Hematopoietic multipotent progenitor cell treated with erythropoietin and hydrocortisone succinate and interleukin-3 and kit ligand, for 17 days (in vitro differentiated cells): ENCODE measurements around the gene KCNQ1.

ENCODE experiments used
- DNase-seq: peaks from one replicate; pipeline ENCODE4 v3.0.0-alpha.2; 2015; ENCODE audit warnings: low spot score

The KCNQ1 gene

GRCh38 chr11:2796508-2797113 is 351.8 kb downstream of the KCNQ1 start:
- no peak for DNase-seq

DNA sequence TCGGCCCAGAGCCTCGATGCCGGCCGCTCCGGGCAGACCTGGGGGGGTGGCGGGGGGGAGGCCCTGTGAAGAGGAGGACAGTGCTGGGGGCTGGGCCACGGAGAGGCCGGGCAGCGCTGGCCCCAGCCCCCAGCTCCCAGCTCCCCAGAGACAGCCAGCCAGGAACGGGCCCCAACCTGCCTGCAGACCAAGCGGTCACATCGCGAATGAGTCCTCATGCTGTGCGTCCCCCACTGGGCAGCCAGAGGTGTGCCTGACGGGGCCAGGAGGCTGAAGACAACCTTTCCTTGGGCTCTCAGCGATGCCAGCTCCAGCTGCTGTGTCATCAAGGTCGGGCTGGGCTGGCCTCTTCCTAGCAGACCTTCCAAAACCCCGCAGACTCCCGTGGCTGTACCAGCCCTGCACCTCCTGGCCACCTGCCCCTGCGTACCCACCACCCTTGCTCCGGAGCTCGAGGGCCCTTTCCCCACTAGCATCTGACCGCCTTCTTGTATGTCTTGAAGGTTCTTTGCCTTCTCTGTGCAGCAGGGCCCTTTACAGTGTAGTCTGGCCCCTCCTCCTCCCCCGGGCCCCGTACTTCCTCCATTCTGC is 352.4 kb downstream of the KCNQ1 start:
- DNase-seq = no peak

GRCh38 chr11:2797741-2798361 is 353.0 kb downstream of the KCNQ1 start:
- DNase-seq = no peak

DNA sequence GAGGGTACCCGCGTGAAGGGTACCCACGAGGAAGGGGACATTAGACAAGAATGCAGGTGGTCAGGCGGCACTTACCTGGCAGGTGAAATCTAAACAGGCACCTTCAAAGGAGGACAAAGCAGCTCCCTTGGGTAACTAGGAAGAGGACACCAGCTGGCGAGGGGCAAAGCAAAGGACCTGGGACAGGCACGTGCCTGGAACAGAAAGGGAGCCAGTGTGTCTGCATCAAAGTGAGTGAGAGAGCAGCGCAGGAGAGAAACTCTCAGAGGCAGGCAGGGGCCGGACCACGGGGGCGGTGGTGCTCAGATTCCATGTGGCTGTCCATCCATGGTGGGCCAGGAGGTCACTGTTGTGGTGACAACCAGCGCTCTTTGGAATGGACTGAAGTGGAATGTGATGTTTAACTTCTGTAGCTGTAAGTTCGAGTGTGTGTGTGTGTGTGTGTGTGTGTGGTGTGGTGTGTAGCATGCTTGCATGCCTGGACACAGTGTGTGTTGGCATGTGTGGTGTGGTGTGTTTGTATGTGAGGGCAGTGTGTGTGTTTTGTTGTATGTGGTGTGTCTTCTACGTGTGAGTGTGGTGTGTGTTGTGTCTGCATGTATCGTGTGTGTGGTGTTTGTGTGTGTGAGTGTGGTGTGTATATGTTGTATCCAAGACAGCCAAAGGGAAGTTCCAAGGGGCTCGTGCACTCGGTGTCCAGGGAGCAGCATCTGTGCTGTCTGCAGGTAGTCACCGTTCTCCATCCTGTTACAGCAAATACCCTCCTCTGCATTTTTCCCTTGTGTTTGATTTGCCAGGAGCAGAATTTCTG is 354.3 kb downstream of the KCNQ1 start:
- DNase-seq = no peak

- no peak for DNase-seq
Observed at GRCh38 chr11:2799881-2800654, 355.3 kb downstream of the KCNQ1 start.

DNA sequence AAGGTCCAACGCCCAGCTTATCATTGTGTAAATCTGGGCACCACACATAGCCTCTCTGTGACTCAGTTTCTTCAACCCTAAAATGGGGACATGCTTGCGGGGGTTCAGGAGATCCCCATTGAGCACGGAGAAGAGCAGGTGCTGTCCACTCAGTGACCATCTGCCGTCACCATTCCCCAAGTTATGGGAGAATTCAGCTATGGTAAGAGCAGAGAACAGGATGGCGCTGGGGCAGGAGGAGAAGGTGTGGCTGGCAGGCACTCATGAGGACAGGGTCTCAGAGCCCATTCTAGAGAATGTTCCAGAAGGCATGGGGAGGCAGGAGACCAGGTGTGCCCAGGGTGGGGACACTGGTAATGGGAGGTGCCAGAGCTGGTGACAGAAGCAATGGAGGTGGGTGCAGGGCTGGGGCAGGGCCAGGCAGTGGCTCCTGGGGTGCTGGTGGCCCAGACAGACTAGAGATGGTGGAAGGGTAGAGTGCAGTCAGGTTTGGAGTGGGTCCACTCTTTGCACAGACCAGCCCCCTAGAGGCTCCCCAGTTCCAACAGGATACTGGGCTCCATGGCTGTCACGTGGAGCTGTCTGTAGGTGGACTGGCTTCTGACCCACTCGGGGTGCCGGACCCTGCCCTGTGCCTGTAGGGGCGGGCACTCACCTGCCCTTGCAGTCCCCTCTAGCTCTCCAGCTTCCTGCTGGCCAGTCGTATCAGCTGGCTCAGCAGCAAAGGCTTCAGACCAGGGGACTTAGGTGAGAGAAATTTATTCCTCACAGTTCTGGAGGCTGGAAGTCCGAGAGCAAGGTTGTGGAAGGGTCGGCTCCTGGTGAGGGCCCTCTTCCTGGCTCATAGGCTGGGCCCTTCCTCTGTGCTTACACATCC is 356.1 kb downstream of the KCNQ1 start:
- DNase-seq = no peak

DNA sequence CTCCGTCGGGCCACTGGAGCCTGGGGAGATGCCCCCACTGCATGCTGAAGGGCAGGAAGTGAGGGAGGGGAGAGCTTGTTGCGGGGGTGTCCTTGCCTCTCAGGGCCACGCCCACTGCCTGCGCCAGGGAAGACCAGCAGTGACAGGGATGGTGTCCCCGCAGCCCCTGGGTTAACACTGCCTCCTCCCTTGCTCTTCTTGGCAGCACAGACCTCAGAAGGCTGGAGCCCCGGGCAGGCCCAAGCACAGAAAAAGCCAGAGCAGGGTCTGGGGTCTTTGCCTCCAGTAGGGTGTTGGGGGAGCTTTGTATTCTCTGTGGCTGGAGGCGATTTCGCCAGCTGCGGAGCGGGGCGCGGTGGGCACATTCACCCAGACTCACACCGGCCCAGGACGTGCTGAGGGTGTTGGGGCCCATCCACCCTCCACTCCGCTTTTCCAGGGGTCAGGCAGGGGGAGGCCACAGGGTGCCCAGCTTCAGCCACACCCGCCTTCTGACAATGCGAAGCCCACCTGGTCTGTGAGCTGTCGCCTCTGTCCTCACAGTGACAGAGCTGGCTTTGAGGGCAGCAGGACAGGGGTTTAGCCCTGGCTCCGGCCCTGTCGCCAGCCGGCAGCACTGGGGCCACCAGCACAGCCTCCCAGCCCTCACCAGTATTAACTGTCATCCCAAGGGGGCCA is 357.0 kb downstream of the KCNQ1 start:
- no peak for DNase-seq

GRCh38 chr11:2802389-2803185 is 357.8 kb downstream of the KCNQ1 start:
- no peak for DNase-seq

- no peak for DNase-seq
Observed at GRCh38 chr11:2803186-2804091, 358.6 kb downstream of the KCNQ1 start.

GRCh38 chr11:2804189-2804588 is 359.4 kb downstream of the KCNQ1 start:
- no peak for DNase-seq

DNA sequence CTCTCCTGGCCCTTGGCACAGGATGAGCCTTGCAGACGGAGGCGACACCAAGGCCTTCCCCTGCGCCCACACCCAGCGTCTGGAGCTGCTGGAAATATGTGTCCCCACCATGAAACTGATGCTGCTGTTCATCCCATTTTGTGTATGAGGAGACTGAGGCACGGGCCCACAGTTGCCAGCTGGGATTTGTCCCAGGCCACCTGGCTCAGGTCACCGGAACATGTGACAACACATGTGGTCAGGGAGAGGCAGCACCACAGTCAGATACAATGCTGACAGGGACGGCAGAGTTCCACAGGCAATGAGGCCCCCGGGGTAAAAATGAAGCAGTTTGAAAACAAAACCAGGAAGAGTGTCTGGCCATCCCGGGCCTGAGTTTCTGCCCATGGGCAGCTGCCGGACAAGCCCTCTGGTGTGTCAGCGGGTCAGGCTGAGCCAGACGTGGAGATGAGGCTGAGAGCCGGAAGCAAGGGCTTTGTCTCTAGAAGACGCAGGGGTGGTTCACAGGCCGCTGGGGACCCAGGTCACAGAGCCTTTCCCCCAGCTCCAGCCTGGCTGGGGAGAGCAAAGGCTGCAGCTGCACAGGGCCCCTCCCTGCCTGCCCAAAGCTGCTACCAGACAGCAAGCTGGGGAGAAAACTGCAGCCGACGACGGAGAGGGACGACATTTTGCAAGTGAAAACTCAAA is 360.0 kb downstream of the KCNQ1 start:
- no peak for DNase-seq

DNA sequence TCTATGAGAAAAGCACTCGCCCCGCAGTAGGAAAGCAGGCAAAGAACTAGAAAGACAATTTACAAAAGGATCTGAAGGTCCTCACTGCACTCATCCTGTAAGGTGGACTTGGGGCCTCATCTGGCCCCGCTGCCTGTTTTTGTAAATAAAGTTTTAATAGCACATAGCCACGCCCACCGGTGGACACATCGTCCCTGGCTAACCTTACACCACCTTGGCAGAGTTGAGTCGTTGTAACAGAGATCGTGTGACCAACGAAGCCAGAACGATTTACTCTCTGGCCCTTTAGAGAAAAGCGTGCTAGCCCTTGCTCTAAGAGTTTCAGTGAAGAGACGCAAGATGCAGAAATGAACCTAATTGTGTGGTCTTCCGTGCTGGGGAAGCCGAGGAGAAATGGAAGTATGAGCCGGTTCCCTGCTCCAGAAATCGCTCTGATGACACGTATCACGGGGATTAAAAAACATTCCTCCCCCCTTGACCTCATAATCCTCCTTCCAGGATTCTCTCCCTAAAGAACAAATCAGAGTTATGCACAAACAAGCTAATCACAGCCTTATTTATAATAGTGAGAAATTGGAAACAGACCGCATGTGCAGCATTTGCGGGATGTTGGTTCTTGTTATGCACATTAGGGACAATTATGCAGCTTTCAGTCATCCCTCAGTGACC is 360.7 kb downstream of the KCNQ1 start:
- DNase-seq = no peak

GRCh38 chr11:2806351-2807024 is 361.7 kb downstream of the KCNQ1 start:
- DNase-seq = no peak

GRCh38 chr11:2807025-2807681 is 362.3 kb downstream of the KCNQ1 start:
- no peak for DNase-seq

DNA sequence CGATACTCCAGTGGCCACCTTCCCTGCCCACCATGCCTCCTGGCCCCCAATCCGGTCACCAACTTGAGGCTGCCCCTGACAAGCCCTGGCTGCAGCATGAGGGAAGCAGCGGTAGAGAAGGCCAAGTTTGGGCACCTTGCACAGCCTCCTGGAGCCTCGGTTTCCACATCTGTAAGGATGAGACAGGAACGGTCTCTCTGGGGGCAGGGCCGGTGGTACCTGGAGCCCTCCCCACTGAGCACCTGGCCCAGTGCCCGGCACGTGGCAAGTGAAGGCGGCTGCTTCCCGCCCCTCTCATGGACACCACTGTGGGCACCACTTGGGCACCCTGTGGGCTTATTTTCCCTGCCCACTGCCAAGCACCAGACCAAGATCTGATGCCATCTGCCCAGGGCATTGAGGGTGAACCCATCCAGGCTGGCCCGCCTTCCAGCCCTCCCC is 363.0 kb downstream of the KCNQ1 start:
- DNase-seq = no peak
